GM18511 (cell line): ENCODE measurements around the gene MAPK4.

Experiments
- ATAC-seq: cut with Tn5 transposase; IDR thresholded peaks from one replicate; pipeline ENCODE4 v1.9.1; 2021; ENCODE audit warnings: mild to moderate bottlenecking, moderate library complexity; ENCODE audit not compliant: unreplicated experiment

The MAPK4 gene

GRCh38 chr18:50716902-50717301 is 157.0 kb downstream of the MAPK4 start:
- ATAC-seq = no peak

GRCh38 chr18:50717563-50717962 is 157.7 kb downstream of the MAPK4 start:
- no peak for ATAC-seq

GRCh38 chr18:50719471-50720324 is 159.8 kb downstream of the MAPK4 start:
- ATAC-seq = no peak

DNA sequence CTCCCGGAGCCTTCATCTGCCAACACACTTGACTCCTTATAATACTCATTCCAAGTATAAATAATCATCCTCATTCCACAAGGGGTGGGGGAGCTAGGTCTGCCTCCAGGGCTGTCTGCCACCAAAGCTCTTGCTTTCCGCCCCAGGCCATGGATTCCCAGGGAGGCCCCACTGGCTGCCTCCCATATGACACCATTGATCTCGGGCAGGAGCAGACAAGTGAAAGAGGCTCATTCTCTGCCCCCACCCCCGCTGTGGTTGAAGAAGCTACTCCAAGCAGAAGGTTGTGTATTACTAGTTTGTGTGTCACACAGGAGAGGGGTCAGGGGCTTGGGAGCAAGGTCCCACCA is 160.4 kb downstream of the MAPK4 start:
- no peak for ATAC-seq

DNA sequence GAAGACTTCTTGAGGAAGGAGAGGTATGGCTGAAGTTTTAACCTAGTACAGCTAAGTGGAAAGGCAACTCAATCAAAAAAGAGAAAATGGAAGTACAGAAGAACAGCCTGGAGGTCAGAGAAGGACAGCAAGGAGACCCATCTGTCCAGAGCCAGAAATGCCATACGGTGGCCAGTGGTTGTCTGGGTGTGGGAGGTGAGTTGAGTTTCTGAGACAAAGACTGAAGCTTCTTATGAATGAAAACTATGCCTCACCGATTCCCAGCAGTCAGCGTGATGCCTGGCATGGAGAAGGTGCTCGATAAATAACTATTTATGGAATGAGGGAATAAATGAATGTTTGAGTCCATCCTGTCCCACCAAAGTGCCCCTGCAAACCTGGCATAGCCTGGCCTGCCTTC is 161.1 kb downstream of the MAPK4 start:
- ATAC-seq = no peak

- ATAC-seq = no peak
Measured at GRCh38 chr18:50721451-50722120, 161.7 kb downstream of the MAPK4 start.

DNA sequence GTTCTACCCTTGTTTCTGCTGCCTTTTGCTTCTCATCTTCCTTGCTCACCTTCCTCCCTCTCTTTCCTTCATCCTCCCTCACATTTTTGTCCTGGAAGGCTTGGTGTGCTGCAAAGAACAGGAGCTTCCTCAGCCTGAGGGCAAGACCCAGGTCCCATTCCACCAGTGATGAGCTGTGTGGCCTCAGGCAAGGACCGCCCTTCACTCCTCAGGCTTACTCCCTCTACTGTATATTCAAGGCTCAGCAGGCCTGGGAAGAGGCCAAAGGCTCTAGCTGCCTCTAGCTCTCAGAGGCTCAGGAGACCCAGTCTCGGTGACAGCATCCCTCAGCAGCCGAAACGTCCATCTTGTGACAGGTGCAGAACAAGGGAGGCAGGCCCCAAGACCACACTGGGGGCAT is 162.4 kb downstream of the MAPK4 start:
- ATAC-seq = no peak

- no peak for ATAC-seq
Measured at GRCh38 chr18:50724751-50725151, 164.9 kb downstream of the MAPK4 start.

DNA sequence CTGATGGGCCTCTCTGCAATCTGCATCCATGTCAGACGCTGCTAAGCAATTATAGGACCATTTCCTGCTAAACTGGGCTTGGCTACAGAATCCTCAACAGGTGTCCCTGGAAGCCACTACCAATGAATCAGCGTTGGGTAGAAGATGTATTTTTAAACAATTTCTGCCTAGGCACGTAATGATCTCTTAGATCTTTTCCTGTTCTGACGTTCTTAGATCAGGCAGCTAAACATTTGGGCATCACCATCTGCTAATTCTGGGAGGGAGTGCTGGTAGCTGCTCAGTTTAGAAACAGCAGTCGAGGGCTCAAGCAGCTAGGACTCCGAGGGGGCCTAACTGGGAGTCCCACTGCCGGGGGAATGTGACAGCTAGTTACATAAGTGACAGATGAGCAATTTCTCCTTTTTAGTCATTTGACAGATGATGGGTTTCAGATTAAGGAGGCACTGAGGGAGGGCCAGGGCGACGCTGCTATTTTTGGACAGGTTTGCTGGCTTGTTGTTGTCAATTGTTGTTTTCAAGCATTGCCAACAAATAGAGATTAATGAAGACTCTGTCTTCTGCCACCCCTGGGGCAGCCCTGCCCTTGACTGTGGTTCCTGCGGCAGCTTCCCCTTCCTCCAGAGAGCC is 167.2 kb downstream of the MAPK4 start:
- peak; percentile 94 for ATAC-seq

GRCh38 chr18:50727721-50728471 is 168.0 kb downstream of the MAPK4 start:
- no peak for ATAC-seq

GRCh38 chr18:50729376-50729775 is 169.5 kb downstream of the MAPK4 start:
- no peak for ATAC-seq

GRCh38 chr18:50729986-50730385 is 170.1 kb downstream of the MAPK4 start:
- ATAC-seq = no peak

GRCh38 chr18:50734342-50734741 is 174.5 kb downstream of the MAPK4 start:
- ATAC-seq = no peak

GRCh38 chr18:50734886-50735285 is 175.0 kb downstream of the MAPK4 start:
- ATAC-seq = no peak

DNA sequence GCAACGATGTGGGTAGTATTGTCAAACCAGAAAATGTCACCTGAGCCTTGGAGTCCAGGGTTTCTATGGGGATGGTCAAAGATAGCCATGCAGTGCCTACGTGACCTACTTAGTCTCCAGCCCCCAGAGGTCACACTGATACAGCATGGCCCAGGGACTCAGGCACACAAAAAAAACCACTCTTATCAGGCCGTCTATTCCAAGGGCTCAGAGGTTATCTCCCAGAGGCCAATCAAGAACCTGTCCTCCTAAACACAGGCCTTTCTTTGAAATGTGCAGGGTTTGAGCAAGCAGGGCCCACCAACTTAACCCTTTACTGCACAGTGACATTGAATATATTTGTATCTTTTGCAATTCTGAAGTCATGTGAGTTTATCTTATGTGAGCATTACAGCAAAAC is 177.2 kb downstream of the MAPK4 start:
- no peak for ATAC-seq

GRCh38 chr18:50738098-50738757 is 178.3 kb downstream of the MAPK4 start:
- no peak for ATAC-seq

DNA sequence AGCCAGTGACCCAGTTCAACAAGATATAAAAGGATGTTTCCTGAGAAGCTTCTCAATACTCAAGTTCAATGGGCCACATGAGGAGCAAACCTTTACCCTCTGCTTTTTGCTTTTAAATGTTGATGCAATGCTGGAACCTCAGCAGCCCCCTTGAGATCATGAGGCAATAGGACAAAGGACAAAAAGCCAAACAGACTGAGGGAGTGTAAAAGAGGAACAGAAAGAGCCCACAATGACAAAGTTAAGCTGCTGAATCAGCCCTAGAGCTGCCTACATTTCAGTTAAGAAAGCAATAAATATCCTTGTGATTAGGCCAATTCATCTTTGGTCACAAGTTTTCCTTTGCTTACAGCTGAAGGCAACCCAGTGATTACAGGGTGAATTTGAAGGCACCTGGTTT is 183.1 kb downstream of the MAPK4 start:
- ATAC-seq = no peak

GRCh38 chr18:50744253-50744652 is 184.4 kb downstream of the MAPK4 start:
- ATAC-seq = no peak

DNA sequence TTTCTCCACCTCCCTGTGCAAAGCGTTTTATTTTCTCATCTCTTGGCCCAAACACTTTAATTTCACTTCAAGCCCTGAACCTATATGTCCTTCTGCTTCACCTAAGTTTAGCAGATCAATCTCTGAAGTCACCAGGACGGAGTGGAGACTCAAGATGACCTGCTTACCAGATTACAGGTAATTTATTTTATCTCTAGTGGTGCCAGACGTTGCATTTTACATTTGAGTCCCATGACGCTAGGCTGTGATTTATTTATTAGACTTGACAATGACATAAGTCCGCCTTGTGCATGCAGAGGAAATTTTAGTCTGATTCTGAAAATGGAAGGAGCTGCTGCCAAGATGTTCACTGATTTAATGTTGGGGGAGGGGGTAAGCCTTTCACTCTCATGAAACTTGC is 186.1 kb downstream of the MAPK4 start:
- no peak for ATAC-seq

- no peak for ATAC-seq
Measured at GRCh38 chr18:50747849-50748242, 188.0 kb downstream of the MAPK4 start.
